Panc1 (cell line): ENCODE results near the gene CCDC86.

Source experiments
- CTCF ChIP-seq: fragments of 450-650 bp; IDR thresholded peaks from 2 replicates; pipeline ENCODE4 v1.5.1; 2017; ENCODE audit warnings: mild to moderate bottlenecking
- POLR2AphosphoS5 ChIP-seq: IDR thresholded peaks from 2 replicates; pipeline ENCODE4 v1.6.1; 2012; ENCODE audit warnings: mild to moderate bottlenecking, low read depth, low read length, moderate library complexity
- SIN3A ChIP-seq: IDR thresholded peaks from 2 replicates; pipeline ENCODE4 v1.6.1; 2012; ENCODE audit warnings: low read depth, mild to moderate bottlenecking, low read length, moderate library complexity, borderline replicate concordance; ENCODE audit not compliant: insufficient read depth
- TF ChIP-seq, protein P1 (sequence below), 2 experiments: IDR thresholded peaks; 2 replicates each; pipeline ENCODE4 v1.6.1; 2011 to 2012; ENCODE audit warnings: low read depth in 2 of 2, control low read depth in 1 of 2, low read length in 1 of 2, mild to moderate bottlenecking in 1 of 2, moderate library complexity in 1 of 2; ENCODE audit not compliant: insufficient read depth in 1 of 2

- TF ChIP-seq, protein P1, sequence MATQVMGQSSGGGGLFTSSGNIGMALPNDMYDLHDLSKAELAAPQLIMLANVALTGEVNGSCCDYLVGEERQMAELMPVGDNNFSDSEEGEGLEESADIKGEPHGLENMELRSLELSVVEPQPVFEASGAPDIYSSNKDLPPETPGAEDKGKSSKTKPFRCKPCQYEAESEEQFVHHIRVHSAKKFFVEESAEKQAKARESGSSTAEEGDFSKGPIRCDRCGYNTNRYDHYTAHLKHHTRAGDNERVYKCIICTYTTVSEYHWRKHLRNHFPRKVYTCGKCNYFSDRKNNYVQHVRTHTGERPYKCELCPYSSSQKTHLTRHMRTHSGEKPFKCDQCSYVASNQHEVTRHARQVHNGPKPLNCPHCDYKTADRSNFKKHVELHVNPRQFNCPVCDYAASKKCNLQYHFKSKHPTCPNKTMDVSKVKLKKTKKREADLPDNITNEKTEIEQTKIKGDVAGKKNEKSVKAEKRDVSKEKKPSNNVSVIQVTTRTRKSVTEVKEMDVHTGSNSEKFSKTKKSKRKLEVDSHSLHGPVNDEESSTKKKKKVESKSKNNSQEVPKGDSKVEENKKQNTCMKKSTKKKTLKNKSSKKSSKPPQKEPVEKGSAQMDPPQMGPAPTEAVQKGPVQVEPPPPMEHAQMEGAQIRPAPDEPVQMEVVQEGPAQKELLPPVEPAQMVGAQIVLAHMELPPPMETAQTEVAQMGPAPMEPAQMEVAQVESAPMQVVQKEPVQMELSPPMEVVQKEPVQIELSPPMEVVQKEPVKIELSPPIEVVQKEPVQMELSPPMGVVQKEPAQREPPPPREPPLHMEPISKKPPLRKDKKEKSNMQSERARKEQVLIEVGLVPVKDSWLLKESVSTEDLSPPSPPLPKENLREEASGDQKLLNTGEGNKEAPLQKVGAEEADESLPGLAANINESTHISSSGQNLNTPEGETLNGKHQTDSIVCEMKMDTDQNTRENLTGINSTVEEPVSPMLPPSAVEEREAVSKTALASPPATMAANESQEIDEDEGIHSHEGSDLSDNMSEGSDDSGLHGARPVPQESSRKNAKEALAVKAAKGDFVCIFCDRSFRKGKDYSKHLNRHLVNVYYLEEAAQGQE (IDR thresholded peaks at IDR 0.05; ENCODE audit: insufficient read depth in 1 of 2, low read depth in 2 of 2, low read length in 1 of 2), result no peak
- TF ChIP-seq POLR2AphosphoS5 (no peak), CTCF (no peak), SIN3A (no peak)
These were observed 25.3 kb downstream of the CCDC86 start, which contains the start of gene ZP1 for GRCh38 chr11:60866911-60867870.
